Fibroblast of villous mesenchyme (primary cell): ENCODE results near the gene SDCBP2. TPM values are rescaled to one million over a fixed set of nuclear protein-coding genes. Genes with fewer than 3 reads are reported as not detected.

ENCODE experiments used
- DNase-seq: peaks from one replicate; pipeline ENCODE4 v3.0.0-alpha.2; 2010; ENCODE audit warnings: low read depth
- H3K4me3 ChIP-seq: 2 replicates; pipeline ENCODE4 v1.5.1; 2011; ENCODE audit warnings: low read depth, mild to moderate bottlenecking, low read length
- total RNA-seq: library from RNA; depleted of rRNA; stranded (reverse); fragments of >200 nt; gene quantifications from 2 replicates; pipeline ENCODE4 v1.2.3, GENCODE V29; 2012
- TF ChIP-seq, protein P1 (sequence below): IDR thresholded peaks from 2 replicates; pipeline ENCODE4 v1.5.1; 2012; ENCODE audit warnings: low read depth, mild to moderate bottlenecking, low read length; ENCODE audit not compliant: insufficient read depth

The SDCBP2 gene, protein sequence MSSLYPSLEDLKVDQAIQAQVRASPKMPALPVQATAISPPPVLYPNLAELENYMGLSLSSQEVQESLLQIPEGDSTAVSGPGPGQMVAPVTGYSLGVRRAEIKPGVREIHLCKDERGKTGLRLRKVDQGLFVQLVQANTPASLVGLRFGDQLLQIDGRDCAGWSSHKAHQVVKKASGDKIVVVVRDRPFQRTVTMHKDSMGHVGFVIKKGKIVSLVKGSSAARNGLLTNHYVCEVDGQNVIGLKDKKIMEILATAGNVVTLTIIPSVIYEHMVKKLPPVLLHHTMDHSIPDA
- total RNA-seq: 0.43 and 1.3 TPM in 2 replicates

GRCh38 chr20:1328680-1329330 lies at the start of gene SDCBP2:
Gene SDCBP2 (minus strand): TSS chr20:1329139. CDS start chr20:1320416, 8,723 bp downstream.
- TF ChIP-seq, protein P1, sequence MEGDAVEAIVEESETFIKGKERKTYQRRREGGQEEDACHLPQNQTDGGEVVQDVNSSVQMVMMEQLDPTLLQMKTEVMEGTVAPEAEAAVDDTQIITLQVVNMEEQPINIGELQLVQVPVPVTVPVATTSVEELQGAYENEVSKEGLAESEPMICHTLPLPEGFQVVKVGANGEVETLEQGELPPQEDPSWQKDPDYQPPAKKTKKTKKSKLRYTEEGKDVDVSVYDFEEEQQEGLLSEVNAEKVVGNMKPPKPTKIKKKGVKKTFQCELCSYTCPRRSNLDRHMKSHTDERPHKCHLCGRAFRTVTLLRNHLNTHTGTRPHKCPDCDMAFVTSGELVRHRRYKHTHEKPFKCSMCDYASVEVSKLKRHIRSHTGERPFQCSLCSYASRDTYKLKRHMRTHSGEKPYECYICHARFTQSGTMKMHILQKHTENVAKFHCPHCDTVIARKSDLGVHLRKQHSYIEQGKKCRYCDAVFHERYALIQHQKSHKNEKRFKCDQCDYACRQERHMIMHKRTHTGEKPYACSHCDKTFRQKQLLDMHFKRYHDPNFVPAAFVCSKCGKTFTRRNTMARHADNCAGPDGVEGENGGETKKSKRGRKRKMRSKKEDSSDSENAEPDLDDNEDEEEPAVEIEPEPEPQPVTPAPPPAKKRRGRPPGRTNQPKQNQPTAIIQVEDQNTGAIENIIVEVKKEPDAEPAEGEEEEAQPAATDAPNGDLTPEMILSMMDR: no peak
- no peak within 1 kb of the TSS for H3K4me3 ChIP-seq
- no peak for DNase-seq

DNA sequence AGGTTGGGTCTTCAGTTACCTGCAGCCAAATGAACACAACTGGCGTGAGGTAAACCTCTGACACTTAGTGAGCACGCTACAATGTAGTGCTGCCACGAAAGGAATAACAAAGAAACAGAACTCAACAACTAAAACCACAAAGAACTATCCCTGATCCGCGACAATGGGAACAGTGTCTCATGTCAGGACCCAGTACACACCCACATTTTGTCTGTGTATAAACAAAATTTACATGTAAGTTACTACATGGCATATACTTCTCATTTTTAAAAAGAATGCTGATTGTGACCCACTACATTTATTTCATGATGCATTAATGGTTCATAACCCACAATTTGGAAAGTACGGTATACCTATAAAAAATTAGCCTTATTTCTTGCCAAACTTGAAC lies 49.8 kb upstream of the SDCBP2 start:
- TF ChIP-seq, protein P1: no peak

DNA sequence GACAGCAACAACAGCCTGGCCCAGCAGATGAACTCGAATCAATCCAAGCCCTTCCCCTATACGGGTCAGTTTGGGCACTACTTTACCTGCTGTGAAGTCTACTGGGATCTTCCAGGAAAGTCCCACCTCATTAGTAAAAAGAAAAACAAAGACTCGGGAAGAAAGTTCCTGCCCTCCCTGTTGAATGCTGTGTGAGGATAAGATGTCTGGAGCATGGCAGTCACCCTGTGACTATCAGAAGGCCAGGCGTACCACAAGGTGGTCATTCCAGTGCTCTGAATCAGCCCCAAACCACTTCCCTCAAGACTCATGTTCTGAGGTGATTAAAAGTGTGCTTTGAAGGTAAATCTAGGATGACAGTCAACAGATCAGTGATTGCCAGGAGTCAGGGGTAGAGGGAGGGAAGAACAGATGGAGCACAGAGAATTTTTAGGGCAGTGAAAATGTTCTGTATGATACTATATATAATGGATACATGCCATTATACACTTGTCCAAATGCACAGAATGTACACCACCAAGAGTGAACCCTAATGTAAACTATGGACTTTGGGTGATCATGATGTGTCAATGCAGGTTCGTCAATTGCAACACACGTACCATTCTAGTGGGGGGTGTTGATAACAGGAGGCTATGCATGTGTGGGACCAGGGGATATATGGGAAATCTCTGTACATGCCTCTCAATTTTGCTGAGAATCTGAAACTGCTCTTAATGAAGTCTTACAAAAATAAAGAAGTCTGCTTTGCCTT lies 49.2 kb upstream of the SDCBP2 start:
- TF ChIP-seq, protein P1: no peak
- DNase-seq: no peak
- H3K4me3 ChIP-seq: no peak overlapping the region

More for the DNA sequence above, 49.8 kb upstream of the SDCBP2 start:
- DNase-seq: no peak
- no peak overlapping the region for H3K4me3 ChIP-seq

DNA sequence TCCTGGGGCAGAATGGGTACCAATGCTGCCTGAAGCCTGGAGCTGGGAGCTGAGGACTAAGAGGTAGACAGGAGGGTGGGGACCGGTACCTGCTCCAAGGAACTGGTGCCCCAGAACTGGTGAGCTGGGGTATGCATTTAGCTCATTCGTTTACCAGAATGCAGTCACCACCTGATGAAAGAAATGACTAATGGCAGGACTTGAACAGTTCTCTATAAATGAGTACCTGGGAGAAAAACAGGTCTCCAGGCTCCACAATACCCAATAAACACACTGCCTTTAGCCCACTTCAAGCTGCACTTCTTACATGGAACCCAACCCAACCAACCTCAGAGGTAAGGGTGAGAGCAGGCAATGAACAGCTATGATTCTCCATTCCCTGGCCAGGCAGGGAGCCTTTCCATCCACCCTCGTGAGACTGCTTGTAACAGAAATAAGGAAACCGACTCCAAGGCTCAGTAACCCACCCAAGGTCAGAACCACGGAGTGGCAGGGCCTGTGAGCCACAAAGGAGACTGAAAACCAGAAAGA lies 48.5 kb upstream of the SDCBP2 start:
- DNase-seq: no peak
- H3K4me3 ChIP-seq: no peak overlapping the region
- TF ChIP-seq, protein P1: no peak

GRCh38 chr20:1376408-1377270 lies 47.7 kb upstream of the SDCBP2 start:
- no peak for DNase-seq
- TF ChIP-seq, protein P1: no peak
- H3K4me3 ChIP-seq: no peak overlapping the region

GRCh38 chr20:1376007-1376406 lies 47.1 kb upstream of the SDCBP2 start:
- no peak for DNase-seq
- TF ChIP-seq, protein P1: no peak
- H3K4me3 ChIP-seq: no peak overlapping the region
